Mononuclear cell (primary cell): ENCODE data around the gene ZKSCAN4. TPM values are rescaled to one million over a fixed set of nuclear protein-coding genes. Genes with fewer than 3 reads are reported as not detected.

ENCODE experiments used
- H3K27me3 ChIP-seq: 2 replicates; pipeline ENCODE4 v1.6.0; 2011; ENCODE audit warnings: low read length, control low read depth; ENCODE audit not compliant: insufficient read depth
- H3K4me1 ChIP-seq: 2 replicates; pipeline ENCODE4 v1.5.1; 2011; ENCODE audit warnings: mild to moderate bottlenecking, low read length, control low read depth; ENCODE audit not compliant: insufficient read depth
- H3K4me3 ChIP-seq: 2 replicates; pipeline ENCODE4 v1.5.1; 2011; ENCODE audit warnings: mild to moderate bottlenecking, low read length, moderate library complexity
- H3K9me3 ChIP-seq: 2 replicates; pipeline ENCODE4 v1.5.1; 2011; ENCODE audit warnings: low read depth, mild to moderate bottlenecking, control low read depth, low read length
- total RNA-seq: library from RNA; depleted of rRNA; stranded (reverse); fragments of >200 nt; gene quantifications from one replicate; pipeline ENCODE4 v1.2.3, GENCODE V29; 2012

ZKSCAN4 gene
- total RNA-seq, 1 donor, result 0.84 TPM

DNA sequence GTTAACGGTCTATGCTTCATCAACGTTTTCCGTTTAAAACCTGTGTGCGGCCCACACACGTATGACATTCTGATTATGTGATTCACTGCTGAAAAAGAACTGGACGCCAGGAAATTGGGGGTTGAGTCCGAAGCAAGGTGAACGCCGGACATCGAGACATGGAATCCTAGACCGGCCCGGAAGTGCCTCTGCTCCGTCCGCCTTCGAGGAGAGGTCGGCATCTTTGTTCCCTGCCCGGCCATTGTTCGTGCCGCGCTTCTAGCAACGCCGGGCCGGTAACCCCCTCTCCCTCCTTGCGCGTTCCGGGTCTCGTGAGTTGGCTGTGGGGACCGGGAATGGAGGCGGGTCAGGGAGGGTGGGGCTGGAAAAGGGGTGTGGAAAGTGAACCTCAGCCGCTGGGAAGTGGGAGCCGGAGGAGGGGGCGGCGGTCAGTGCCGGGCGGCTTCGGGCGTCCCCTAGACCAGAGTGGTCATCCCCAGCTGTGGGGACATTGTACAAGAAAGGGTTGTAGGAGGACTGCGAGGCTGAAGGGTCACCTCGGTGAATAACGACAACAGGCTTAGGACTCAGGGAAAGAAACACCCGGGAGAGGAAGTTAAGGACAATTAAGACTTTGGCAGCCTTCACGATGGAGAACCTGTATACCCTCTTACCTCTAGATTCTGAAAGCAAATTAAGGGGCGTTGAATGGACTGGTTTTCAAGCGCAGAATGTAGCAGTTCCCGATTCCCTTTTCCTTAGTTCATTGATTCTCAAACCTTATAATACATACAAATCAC is 26.8 kb downstream of the ZKSCAN4 start, which contains the start of gene ZSCAN9:
ZSCAN9 (plus strand) TSS at position 220 of the 779 bp plus-strand sequence. CDS start 1,810 bp downstream, outside the sequence.
- peak within 1 kb of the TSS; percentile 75 for H3K4me3 ChIP-seq
- H3K27me3 ChIP-seq, result peaks cover 35% of the 10 kb centered on the region
- peaks cover 12% of the 10 kb centered on the region for H3K4me1 ChIP-seq
- H3K9me3 ChIP-seq, result no peaks in the 10 kb centered on the region

DNA sequence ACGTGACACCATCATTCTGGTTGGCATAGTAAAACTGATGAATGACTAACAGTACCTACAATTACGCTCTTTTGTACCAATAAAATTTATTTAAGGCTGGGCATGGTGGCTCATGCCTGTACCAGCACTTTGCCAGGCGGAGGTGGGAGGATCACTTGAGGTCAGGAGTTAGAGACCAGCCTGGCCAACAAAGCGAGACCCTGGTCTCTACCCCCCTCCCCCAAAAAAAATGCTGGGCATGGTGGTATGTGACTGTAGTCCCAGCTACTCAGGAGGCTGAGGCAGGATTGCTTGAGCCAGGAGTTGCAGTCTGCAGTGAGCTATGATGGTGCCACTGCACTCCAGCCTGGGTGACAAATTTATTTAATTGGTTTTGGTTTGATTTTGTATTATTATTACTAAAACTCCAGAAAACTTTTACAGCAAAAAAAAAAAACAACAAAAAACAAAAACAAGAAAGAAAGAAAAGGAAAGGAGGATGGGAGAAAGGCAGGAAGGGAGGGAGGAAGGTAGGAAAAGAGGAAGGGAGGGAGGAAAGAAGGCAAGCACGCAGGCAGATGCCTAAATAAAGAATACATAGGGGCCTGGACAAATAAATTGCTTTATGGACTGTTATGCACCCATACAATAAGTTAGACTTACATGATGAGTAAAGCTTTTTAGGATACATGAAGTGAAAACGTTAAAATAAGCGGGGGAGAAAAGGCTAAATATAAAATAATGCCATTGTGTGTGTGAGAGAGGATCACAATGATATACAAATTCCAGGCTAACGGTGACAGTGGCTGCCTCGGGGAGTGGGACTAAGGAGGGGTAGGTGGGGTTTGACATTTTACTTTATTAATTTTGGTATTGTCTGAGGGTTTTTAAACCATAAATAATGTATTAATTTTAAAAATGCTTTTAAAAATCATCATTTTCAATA is 27.7 kb downstream of the ZKSCAN4 start:
- peaks cover 12% of the 10 kb centered on the region for H3K4me1 ChIP-seq
- H3K27me3 ChIP-seq, result peaks cover 43% of the 10 kb centered on the region
- peak overlapping the region; percentile 75 for H3K4me3 ChIP-seq
- no peaks in the 10 kb centered on the region for H3K9me3 ChIP-seq

DNA sequence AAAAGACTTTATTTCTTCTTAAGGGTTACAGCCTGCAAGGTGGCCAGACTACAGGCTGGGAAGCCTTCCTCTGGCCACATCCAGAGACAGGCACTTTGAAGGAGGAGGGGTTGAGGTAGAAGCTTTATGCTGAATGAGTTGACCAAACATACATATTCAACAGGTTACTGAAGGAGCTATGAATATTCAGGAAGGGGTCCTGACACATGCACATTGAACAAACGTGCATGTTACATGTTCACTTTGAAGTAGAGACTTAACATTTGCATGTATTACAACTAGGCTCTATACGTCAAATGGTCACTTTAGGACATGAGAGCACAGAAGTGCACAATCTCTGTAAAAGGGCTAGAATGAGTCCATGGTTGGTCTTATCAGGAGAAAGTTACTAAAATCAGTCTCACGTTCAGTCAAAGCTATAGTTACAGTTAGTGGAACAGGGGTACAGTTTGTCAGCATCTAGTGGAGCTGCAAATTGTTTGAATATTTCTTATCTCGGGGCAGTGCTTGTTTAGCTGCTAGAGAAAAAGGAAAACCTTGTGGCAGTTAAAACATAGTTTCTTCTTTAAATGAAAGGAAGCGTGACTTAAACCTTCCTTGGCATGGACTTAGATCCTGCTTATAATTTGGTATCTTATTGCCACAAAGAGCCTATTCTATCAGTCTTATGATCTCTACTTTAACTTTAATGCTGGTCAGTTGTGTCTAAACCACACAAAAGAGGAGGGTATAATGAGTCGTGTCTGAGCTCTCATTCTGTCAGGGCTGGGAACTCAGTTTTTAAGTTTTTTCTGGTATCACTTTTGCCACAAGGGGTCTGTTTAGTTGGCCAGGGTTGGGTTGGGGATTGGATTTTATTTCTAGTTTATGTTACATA is 31.6 kb downstream of the ZKSCAN4 start:
- peaks cover 54% of the 10 kb centered on the region for H3K27me3 ChIP-seq

DNA sequence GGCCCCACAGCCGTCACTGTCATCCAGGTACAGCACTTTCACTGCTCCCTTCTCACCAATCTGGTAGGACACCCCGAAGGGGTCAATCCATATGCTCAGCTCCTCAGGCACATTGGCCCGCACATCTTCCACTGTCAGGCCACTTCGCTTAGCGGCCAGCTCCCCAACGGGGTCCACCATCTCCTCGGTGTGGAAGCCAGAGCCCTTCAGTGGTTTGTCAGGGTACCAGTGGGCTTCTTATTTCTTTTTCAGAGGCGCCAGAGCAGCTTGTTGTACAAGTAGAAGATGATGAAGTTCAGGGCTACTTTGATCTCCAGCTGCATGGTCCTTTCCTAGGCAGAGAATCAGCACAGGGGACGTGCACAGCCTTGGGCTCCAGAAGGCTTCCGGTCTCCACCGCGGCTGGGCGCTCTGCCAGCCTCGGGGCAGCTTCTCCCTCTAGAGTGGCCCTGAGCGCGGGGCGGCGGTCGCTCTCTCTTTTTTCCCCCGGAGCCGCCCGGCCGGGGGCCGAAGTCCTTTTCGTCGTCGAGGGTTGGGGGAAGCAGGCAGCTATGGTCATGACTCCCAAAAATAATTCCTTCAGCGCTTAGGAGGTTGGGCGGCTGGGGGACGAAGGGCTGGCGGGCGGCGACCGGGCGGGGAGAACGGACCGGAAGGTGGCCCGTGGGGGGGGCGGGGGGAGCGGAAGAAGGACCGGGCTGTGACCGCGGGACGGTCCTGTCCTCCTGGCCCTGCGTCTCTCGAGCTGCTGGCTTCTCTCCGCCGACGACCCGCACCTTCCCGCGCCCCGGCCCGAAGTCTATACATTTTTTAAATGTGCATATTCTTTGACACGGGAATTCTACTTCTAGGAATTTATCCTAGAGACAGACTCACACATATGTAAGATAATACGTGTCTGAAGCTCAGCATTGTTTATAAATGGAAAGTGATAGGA is 33.5 kb downstream of the ZKSCAN4 start:
- Histone ChIP-seq H3K4me1 (peaks cover 5% of the 10 kb centered on the region), H3K4me3 (peak overlapping the region; percentile 39), H3K27me3 (peaks cover 67% of the 10 kb centered on the region)

More for the DNA sequence above, 31.6 kb downstream of the ZKSCAN4 start:
- peaks cover 12% of the 10 kb centered on the region for H3K4me1 ChIP-seq
- no peaks in the 10 kb centered on the region for H3K9me3 ChIP-seq
- no peak overlapping the region for H3K4me3 ChIP-seq

DNA sequence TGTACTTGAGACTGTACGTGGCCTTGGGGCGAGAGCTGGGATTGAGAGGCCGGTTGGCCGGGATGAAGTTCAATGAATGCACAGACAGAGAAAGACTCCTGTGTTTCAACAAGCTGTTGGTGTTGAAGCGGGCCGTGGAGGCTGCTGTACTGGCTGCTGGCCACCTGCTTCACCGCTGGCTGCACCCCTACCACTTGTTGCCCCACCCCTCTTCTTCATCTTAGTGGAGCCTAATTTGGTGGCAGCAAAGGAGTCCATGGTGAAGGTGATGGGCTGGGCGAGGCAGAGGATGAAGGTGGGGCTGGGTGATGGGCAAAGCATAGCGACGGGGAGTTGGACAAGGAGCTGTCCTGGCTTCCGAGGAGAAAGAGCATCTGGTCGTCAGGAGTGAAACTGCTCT is 34.2 kb downstream of the ZKSCAN4 start:
- Histone ChIP-seq H3K9me3 (no peaks in the 10 kb centered on the region), H3K4me3 (no peak overlapping the region), H3K27me3 (peaks cover 68% of the 10 kb centered on the region), H3K4me1 (peaks cover 5% of the 10 kb centered on the region)

More for the DNA sequence above, 33.5 kb downstream of the ZKSCAN4 start:
- no peaks in the 10 kb centered on the region for H3K9me3 ChIP-seq

DNA sequence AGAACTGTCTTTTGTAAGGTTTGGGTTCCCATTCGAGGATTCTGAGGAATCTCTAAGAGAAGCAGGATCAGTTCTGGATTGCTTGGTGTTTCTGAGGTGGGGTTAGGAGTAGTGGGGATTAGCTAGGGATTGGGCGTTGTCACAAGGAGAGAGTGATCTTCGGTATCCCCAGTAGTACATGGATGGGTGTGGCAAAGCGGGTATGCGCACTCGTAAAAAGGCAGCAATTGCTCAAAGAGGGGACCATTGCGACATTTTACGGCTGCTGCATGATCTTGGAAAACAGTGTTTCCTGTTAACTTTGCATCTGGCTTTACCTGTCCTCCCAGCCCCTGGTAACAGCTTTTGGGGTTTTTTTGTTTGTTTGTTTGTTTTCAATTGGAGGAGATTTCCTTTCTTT is 36.6 kb downstream of the ZKSCAN4 start:
- Histone ChIP-seq H3K27me3 (peaks cover 71% of the 10 kb centered on the region), H3K4me3 (no peak overlapping the region), H3K4me1 (peaks cover 18% of the 10 kb centered on the region), H3K9me3 (no peaks in the 10 kb centered on the region)

DNA sequence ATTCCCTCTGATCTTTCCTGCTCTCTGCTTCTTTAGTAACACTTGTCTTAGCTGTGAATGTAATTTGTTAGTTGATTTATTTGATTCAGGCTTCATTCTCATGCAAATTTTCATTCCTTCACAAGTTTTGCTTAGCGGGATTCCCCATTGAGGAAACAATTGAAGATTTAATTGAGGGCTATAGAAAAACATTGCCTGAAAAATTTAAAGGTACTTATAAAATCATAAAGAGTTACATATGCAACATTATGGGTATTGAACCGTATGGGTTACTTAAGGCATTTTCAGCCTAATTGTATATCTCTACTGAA is 38.9 kb downstream of the ZKSCAN4 start:
- H3K4me3 ChIP-seq, result no peak overlapping the region
- H3K9me3 ChIP-seq, result no peaks in the 10 kb centered on the region
- H3K27me3 ChIP-seq, result peaks cover 80% of the 10 kb centered on the region
- peaks cover 15% of the 10 kb centered on the region for H3K4me1 ChIP-seq

DNA sequence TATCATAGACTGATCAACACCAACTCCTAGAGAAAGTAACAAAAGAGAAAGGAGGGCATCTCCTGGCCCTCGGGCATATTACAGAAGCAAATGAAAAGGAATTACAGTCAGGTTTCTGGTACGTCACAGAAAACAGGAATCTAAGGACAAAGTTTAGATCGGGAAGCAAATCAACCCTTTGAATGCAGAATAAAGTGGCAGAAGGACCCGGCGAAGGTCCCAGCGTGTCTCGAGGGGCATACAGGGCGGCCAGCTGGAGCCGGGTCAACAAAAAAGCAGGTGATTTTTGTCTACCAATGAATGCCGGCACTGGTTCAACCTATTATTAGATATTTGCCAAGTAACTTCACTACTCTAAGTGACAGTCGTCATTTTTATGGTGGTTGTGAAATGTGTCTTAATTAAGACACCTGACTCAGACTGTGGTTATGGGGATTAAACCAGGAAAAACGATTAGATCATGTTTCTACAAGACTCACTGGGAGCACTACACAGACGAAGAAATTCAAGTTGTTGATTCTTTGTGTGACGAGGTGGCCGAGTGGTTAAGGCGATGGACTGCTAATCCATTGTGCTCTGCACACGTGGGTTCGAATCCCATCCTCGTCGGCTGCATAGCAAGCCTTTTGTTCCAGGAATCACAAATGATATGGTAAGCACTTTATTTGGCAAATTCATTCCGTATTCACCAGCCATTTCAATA is 39.4 kb downstream of the ZKSCAN4 start:
- Histone ChIP-seq H3K4me1 (peaks cover 20% of the 10 kb centered on the region), H3K27me3 (peaks cover 85% of the 10 kb centered on the region), H3K9me3 (no peaks in the 10 kb centered on the region), H3K4me3 (no peak overlapping the region)

DNA sequence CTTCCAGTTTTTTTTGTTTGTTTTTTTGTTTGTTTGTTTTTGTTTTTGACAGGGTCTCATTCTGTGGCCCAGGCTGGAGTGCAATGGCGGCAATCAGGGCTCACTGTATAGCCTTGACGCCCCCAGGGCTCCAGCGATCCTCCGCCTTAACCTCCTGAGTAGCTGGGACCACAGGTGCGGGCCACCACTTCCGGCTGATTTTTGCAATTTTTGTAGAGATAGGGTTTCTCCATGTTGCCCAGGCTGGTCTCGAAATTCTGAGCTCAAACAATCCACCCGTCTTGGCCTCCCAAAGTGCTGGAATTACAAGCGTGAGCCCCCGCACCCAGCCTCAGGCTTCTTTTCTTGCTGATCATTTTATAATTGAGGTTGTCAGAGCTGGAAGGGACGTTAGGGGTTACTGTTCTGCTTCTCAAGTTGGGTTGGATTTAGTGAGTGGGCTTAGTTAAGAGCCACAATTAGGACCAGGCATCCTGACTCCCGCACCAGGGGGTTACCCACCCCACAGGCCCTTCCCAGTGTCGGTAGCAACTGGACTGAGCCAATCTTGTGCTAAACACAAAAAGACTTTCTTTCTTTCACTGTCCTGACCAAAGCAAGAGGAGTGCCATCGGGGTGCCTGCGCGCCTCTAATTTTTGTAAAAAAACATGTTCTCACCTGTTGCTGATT is 40.1 kb downstream of the ZKSCAN4 start:
- Histone ChIP-seq H3K9me3 (no peaks in the 10 kb centered on the region), H3K4me3 (no peak overlapping the region), H3K4me1 (peaks cover 27% of the 10 kb centered on the region), H3K27me3 (peaks cover 92% of the 10 kb centered on the region)

DNA sequence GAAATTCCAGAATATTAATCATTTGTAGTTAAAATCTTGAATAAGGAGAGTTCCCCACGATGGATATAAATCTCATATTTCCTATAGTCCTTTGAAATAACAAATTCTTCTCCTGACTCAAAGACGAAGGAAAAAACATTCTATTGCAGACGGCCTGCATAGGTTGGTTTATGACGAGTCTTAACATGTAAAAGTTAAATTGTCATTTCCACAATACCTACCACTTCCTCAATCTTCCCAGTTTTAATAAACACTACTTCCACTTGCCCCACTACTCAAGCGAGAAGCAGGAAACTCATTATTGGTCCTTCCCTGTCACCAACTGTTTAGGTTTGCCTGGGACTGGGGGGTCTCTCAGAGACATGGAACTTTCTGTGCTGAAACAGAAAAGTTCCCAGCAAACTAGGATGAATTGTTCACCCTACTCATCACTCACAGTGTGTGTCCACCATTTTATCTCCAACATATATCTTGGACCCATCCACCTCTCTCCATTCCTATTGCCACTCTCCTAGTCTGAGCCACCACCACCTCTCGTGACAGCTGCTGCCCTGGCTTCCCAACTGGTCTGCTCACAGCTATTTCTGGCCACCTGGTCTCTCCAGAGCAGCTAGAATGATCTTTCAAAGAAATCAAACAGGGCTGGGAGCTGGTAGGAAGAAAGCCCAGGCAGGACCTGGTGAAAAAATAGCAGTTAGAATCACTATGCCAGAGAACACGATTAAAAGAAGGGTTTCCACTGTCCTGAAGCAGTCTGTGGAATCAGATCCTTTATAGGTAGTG is 42.1 kb downstream of the ZKSCAN4 start:
- no peaks in the 10 kb centered on the region for H3K9me3 ChIP-seq
- H3K4me3 ChIP-seq, result no peak overlapping the region
- H3K4me1 ChIP-seq, result peaks cover 27% of the 10 kb centered on the region
- H3K27me3 ChIP-seq, result peaks cover 100% of the 10 kb centered on the region

DNA sequence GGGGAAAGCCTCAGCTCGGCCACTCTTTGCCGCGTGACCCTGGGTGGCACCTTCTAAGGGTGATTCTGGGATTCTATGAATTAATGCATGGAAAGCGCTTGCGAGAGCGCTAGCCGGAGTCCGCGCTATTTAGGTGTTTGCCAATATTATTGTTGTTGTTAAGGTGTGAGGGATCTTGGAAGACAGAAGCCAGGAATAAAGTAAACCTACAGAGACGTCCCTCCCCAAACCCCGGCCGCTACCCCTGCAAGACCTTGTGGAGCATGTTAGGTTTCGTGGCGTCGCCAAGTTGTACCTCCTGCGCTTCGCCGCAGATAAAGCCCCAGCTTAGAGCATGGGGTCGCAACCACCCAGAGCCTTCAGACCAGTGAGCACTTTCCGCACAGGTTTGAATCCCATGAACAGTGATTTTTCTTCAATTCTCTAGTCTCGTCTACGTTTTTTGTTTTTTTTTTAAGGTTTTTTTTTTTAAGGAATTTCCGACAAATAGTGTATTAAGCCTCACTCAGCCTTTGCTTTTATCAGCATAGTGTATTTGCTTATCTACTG is 43.9 kb downstream of the ZKSCAN4 start:
- Histone ChIP-seq H3K4me1 (peaks cover 27% of the 10 kb centered on the region), H3K4me3 (no peak overlapping the region), H3K27me3 (peaks cover 100% of the 10 kb centered on the region), H3K9me3 (peaks cover 8% of the 10 kb centered on the region)

DNA sequence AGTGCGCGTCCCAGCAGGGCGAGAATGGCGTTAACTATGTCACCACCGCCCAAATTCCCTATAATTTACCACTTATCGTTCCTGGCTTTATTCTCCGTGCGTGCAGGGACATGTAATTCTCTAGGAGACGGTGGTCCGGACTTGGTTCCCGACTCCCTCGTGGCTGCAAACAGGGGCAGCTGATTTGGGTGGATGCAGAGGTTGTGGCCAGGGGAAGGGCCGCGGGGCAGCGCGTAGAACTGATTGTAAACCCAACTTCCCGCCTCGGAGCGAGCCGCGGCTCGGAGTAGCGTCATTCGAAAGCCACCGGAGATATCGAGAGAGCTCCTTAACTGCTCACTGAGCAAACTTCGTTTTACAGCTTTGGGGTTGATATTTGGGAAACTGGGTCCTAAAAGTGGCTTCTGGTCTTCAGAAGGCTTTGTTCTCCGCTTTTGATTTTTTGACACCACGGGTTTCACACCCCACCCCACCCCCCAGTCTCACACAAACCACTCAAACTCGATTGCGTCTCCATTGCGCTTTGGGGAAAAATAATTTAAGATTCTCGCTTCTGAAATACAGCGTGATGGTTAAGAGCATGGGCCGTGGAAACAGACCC is 44.5 kb downstream of the ZKSCAN4 start:
- H3K27me3 ChIP-seq, result peaks cover 97% of the 10 kb centered on the region
- peaks cover 8% of the 10 kb centered on the region for H3K9me3 ChIP-seq
- H3K4me3 ChIP-seq, result no peak overlapping the region
- peaks cover 24% of the 10 kb centered on the region for H3K4me1 ChIP-seq
